Uterus (tissue), 4 donors: ENCODE data around the gene IRF9. TPM values are rescaled to one million over a fixed set of nuclear protein-coding genes. Genes with fewer than 3 reads are reported as not detected.

Experiments
- DNase-seq, 2 donors: peaks; one replicate each; pipeline ENCODE4 v3.0.0-alpha.2; 2019 to 2020
- H3K27ac ChIP-seq, 2 donors: fragments of 200-600 bp; sonication (generic); 1 replicate in 1 of 2; 2 replicates in 1 of 2; pipeline ENCODE4 v1.5.1; 2016 to 2018
- H3K27me3 ChIP-seq, 2 donors: fragments of 200-600 bp; sonication (generic); one replicate each; pipeline ENCODE4 v1.5.1; 2018 to 2019; ENCODE audit warnings: control low read depth in 1 of 2
- H3K36me3 ChIP-seq, 2 donors: fragments of 200-600 bp; sonication (generic); one replicate each; pipeline ENCODE4 v1.5.1; 2019; ENCODE audit warnings: control low read depth in 1 of 2
- H3K4me1 ChIP-seq, 2 donors: fragments of 200-600 bp; sonication (generic); one replicate each; pipeline ENCODE4 v1.5.1; 2018 to 2019; ENCODE audit warnings: control low read depth in 1 of 2
- H3K4me3 ChIP-seq, 2 donors: fragments of 200-600 bp; sonication (generic); 1 replicate in 1 of 2; 2 replicates in 1 of 2; pipeline ENCODE4 v1.5.1; 2018 to 2019; ENCODE audit warnings: mild to moderate bottlenecking in 1 of 2
- H3K9me3 ChIP-seq, 2 donors: fragments of 200-600 bp; sonication (generic); one replicate each; pipeline ENCODE4 v1.5.1; 2019; ENCODE audit warnings: control low read depth in 1 of 2
- POLR2A ChIP-seq, 2 donors: fragments of 450-650 bp; IDR thresholded peaks; one replicate each; pipeline ENCODE4 v1.6.1; 2016; ENCODE audit warnings: antibody characterized with exemption in 2 of 2, mild to moderate bottlenecking in 1 of 2, moderate library complexity in 1 of 2
- intact Hi-C: fragments of 100-400 bp; cut with DNase I; formaldehyde crosslinking; loops from one replicate; pipeline ENCODE4 v1.15.1; 2023; ENCODE audit warnings: low total_unique reads
- total RNA-seq, 4 donors: library from RNA; depleted of rRNA in 3 of 4; stranded (reverse); fragments of >200 nt in 3 of 4; gene quantifications; one replicate each; pipeline versions ENCODE4 v1.1.0 to v1.2.4, GENCODE V29; 2014 to 2023
- TF ChIP-seq, protein P1 (sequence below), 4 experiments: fragments of 200-600 bp in 2 of 4; fragments of 450-650 bp in 2 of 4; sonication (generic) in 2 of 4; IDR thresholded peaks; one replicate each; pipeline ENCODE4 v1.5.1; 2016 to 2019; ENCODE audit warnings: antibody characterized with exemption in 4 of 4, mild to moderate bottlenecking in 2 of 4, moderate library complexity in 1 of 4
- donor health status: DM: yes; HTN: yes; CAD: no.

IRF9 gene
- total RNA-seq, 4 donors from 2014 or later, result 33.2 to 205 (median 67.2) TPM

DNA sequence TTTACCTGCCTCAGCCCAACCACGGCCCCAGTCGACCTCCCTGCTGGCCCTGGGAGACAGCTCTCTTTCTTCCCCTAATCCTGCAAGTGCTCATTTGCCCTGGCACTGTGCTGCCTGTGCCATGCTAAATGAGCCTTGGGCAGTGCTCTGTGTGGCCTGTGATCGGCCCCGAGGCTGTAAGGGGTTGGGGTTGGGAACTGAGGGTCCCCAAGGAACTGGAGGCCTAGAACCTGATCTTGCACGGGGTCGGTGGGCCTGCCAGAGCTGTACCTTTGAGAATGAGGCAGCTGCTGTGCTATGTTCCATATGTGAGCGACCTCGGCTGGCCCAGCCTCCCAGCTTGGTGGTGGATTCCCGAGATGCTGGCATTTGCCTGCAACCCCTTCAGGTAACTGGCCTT, 11.0 kb upstream of the IRF9 start:
- TF ChIP-seq, protein P1, sequence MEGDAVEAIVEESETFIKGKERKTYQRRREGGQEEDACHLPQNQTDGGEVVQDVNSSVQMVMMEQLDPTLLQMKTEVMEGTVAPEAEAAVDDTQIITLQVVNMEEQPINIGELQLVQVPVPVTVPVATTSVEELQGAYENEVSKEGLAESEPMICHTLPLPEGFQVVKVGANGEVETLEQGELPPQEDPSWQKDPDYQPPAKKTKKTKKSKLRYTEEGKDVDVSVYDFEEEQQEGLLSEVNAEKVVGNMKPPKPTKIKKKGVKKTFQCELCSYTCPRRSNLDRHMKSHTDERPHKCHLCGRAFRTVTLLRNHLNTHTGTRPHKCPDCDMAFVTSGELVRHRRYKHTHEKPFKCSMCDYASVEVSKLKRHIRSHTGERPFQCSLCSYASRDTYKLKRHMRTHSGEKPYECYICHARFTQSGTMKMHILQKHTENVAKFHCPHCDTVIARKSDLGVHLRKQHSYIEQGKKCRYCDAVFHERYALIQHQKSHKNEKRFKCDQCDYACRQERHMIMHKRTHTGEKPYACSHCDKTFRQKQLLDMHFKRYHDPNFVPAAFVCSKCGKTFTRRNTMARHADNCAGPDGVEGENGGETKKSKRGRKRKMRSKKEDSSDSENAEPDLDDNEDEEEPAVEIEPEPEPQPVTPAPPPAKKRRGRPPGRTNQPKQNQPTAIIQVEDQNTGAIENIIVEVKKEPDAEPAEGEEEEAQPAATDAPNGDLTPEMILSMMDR (IDR thresholded peaks at IDR 0.05), result no peak
- no peak for TF ChIP-seq POLR2A (IDR thresholded peaks at IDR 0.05)
- DNase-seq, result no peak
- H3K27me3 ChIP-seq, result no peaks in the 10 kb centered on the region
- H3K36me3 ChIP-seq, result no peaks in the 10 kb centered on the region
- no peak overlapping the region for H3K27ac ChIP-seq
- no peak overlapping the region for H3K4me3 ChIP-seq
- H3K4me1 ChIP-seq, result peaks cover 4 to 6% of the 10 kb centered on the region in 2 donors
- intact Hi-C loops, result no loop called here
- H3K9me3 ChIP-seq, result no peaks in the 10 kb centered on the region

DNA sequence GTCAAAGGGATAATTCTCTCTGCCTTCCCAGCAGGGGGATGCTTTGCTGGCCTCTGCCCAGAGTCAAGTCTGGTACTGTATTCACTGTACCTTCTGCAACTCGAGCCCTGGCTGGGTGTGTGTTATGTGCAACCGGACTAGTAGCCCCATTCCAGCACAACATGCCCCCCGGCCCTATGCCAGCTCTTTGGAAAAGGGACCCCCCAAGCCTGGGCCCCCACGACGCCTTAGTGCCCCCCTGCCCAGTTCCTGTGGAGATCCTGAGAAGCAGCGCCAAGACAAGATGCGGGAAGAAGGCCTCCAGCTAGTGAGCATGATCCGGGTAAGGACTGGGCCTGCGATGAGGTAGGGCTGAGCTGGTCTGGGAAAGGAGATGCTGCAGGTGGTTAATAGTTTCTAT, 10.5 kb upstream of the IRF9 start:
- Histone ChIP-seq H3K27me3 (no peaks in the 10 kb centered on the region), H3K4me3 (no peak overlapping the region), H3K4me1 (peaks cover 4 to 6% of the 10 kb centered on the region in 2 donors), H3K9me3 (no peaks in the 10 kb centered on the region), H3K36me3 (no peaks in the 10 kb centered on the region), H3K27ac (no peak overlapping the region)
- intact Hi-C loops, result no loop called here
- DNase-seq, result no peak
- no peak for TF ChIP-seq POLR2A (IDR thresholded peaks at IDR 0.05)
- TF ChIP-seq, protein P1 (IDR thresholded peaks at IDR 0.05), result no peak

DNA sequence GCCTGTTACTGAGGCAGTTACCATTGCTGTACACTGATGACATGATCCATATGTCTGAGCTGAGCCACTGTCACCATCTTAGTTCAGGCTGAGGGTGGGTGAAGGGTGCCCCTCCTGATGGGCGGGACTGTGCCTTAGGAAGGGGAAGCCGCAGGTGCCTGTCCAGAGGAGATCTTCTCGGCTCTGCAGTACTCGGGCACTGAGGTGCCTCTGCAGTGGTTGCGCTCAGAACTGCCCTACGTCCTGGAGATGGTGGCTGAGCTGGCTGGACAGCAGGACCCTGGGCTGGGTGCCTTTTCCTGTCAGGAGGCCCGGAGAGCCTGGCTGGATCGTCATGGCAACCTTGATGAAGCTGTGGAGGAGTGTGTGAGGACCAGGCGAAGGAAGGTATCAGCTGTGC, 10.1 kb upstream of the IRF9 start:
- Histone ChIP-seq H3K9me3 (no peaks in the 10 kb centered on the region), H3K4me1 (peaks cover 4 to 6% of the 10 kb centered on the region in 2 donors), H3K4me3 (no peak overlapping the region), H3K27me3 (no peaks in the 10 kb centered on the region), H3K27ac (no peak overlapping the region), H3K36me3 (no peaks in the 10 kb centered on the region)
- no peak for DNase-seq
- TF ChIP-seq, protein P1 (IDR thresholded peaks at IDR 0.05), result no peak
- no peak for TF ChIP-seq POLR2A (IDR thresholded peaks at IDR 0.05)
- intact Hi-C loops, result no loop called here

DNA sequence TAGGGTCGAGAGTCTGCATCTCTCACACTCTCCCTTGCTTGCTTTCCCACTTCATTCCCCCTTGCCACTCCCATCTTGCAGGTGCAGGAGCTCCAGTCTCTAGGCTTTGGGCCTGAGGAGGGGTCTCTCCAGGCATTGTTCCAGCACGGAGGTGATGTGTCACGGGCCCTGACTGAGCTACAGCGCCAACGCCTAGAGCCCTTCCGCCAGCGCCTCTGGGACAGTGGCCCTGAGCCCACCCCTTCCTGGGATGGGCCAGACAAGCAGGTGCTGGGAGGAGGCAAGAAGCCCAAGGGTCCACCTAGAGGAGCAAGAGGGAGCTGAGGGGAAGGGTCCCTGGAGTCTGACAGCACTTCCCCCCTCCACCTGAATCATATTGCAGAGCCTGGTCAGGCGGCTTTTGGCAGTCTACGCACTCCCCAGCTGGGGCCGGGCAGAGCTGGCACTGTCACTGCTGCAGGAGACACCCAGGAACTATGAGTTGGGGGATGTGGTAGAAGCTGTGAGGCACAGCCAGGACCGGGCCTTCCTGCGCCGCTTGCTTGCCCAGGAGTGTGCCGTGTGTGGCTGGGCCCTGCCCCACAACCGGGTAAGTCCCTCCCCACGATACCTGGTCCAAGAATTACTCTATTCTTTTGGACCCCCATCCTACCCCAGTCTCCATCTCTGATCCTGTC, 9.5 kb upstream of the IRF9 start:
- no peak overlapping the region for H3K27ac ChIP-seq
- intact Hi-C loops, result no loop called here
- no peak for DNase-seq
- peaks cover 4 to 6% of the 10 kb centered on the region in 2 donors for H3K4me1 ChIP-seq
- TF ChIP-seq, protein P1 (IDR thresholded peaks at IDR 0.05), result no peak
- TF ChIP-seq POLR2A (IDR thresholded peaks at IDR 0.05), result no peak
- no peaks in the 10 kb centered on the region for H3K36me3 ChIP-seq
- H3K4me3 ChIP-seq, result no peak overlapping the region
- no peaks in the 10 kb centered on the region for H3K9me3 ChIP-seq
- no peaks in the 10 kb centered on the region for H3K27me3 ChIP-seq

DNA sequence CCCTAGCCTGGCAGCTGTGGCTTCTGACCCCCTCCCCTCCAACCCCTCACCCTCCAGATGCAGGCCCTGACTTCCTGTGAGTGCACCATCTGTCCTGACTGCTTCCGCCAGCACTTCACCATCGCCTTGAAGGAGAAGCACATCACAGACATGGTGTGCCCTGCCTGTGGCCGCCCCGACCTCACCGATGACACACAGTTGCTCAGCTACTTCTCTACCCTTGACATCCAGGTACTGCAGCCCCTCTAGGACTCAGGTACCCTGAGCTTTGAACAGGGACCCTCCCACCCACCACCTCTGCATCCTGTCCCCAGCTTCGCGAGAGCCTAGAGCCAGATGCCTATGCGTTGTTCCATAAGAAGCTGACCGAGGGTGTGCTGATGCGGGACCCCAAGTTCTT, 6.0 kb upstream of the IRF9 start:
- no peak for DNase-seq
- Histone ChIP-seq H3K4me3 (no peak overlapping the region), H3K4me1 (no peaks in the 10 kb centered on the region), H3K36me3 (no peaks in the 10 kb centered on the region), H3K9me3 (no peaks in the 10 kb centered on the region), H3K27me3 (no peaks in the 10 kb centered on the region), H3K27ac (no peak overlapping the region)
- no peak for TF ChIP-seq POLR2A (IDR thresholded peaks at IDR 0.05)
- TF ChIP-seq, protein P1 (IDR thresholded peaks at IDR 0.05), result no peak
- intact Hi-C loops, result no loop called here
